NCI-H1436 treated with DMSO at 0.1 percent for 48 hours (cell line): Measurements from ENCODE around the gene GTSE1.
A peak's percentile ranks its signal among the peaks of the same experiment; 100 is the strongest.
"Not testable (repeated sequence)": the region's sequence is repeated elsewhere in the genome, so short reads cannot be mapped to it uniquely, and the experiment has no call there.

Experiments
- DNase-seq: peaks from one replicate; lab custom pipeline; 2025; lab: John Stamatoyannopoulos, UW

The GTSE1 gene

DNA sequence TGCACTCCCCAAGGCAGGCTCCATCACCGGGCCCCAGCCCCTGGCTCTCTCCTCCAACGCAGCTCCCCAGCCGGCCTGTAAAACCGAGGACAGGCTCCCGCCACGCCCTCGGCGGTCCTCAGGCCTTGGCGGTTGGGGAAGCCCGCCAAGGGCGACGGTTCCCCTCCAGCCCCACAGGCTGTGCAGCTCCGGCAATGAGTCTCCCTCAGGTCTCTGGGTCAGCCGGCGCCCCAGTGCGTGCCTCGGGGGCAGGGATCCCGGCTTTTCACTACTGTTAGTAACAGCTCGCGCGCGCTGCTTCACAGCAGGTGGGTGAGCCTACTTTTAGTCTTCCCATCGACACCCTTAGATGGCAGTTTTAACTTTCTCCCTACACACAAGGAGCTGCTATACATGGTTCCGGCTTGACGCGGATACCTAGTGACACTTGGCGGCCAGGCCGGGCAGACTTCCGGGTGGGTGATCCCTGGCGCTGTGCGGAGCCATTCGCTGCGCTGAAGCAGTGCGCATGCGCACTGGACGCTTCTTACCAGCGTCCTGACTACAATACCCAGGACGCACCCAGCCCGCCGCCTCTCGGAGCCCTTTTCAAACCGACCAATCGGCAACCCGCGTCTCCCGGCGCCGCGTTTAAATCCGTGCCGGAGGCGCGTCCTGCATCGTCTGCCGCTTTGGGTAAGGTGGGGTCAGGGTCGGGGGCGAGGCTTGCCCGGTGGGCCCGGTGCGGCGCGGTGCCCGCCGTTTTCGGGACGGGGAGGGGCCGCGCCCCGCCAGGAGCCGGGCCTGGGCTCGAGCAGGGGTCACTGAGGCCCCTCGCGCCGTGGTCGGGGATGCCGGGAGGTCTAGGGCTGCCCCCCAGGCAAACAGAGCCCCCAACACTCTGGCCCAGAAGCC is at the start of gene GTSE1:
GTSE1 (plus strand) TSS at position 614 of the 894 bp plus-strand sequence. CDS start 531 bp downstream, outside the sequence.
- peak; percentile 91 for DNase-seq

DNA sequence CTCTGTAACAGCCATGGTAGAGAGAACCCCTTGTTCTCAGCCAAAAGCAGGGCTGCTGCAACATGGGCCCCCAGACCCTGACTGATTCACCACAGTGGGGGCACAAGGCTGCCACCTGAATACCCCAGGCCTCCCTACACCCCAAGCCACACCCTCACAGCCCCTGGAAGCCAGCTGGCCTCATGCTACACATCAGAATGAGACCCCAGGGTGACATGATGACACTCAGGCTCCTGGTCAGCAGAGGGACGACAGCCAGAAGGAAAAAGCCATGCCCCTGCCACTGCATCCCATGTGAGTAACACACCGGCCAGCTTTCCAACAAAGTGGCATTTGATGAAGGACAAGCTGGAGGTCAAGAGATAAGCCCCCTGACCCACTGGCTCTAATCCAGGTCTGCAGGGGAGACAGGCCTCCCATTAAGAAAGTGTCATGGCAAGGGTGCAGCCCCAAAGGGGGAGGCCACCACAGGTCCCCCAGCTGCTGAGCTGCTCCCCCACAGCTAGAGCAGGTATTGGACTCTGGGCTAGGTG is 49.2 kb upstream of the GTSE1 start:
- DNase-seq: no peak

- peak; percentile 20 for DNase-seq
Observed at GRCh38 chr22:46250035-46250782, 46.5 kb upstream of the GTSE1 start, which contains the start of gene CDPF1. TSS of gene CDPF1 (minus strand) at chr22:46250293. CDS start at chr22:46248284, 2,009 bp downstream.

DNA sequence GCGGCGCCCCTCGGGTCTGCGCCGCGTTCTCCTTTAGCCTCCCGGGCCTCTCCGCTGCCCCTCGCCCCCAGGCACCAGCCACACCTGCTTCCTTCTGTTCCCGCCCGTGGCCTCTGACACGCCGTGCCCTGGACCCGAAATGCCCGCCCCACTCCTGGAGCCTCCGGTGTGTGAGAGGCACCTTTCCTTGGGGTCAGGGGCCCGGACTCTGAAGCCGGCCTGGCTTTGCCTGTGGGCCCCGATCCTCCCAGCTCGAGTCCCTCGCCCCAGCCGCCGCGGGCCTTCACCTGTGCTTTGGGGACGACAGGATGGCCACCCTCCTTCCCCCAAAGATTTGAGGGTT is 45.9 kb upstream of the GTSE1 start:
- no peak for DNase-seq

GRCh38 chr22:46251266-46251665 is 45.4 kb upstream of the GTSE1 start:
- no peak for DNase-seq

GRCh38 chr22:46251816-46252380 is 44.8 kb upstream of the GTSE1 start:
- DNase-seq: no peak

DNA sequence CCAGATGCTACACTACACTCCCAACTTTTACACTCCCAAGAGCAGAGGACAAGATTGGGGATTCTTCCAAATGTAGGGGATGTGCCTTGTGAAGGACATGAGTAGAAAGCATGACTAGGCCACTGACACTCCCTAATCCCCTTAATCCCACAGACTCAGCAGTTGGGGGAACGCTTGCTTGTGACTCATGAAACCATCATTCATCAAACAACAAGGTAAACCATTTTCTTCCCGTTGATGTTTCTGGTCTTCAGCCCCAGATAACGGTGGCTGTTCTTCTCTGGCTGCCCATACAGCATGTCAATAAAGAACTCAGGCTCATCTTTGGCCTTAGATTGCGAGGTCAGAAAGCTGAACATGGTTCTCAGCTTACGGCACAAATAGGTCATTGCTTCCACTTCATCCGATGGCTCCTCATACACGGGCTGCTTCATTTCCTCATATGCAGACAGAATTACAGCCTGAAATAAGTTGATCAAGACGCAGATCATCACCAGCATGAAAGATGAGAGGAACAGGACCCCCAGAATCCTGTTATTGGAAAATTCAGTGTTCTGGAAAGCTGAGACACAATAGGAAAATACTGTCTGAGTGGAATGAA is 40.2 kb upstream of the GTSE1 start:
- DNase-seq: no peak

GRCh38 chr22:46259374-46259773 is 37.3 kb upstream of the GTSE1 start:
- no peak for DNase-seq

DNA sequence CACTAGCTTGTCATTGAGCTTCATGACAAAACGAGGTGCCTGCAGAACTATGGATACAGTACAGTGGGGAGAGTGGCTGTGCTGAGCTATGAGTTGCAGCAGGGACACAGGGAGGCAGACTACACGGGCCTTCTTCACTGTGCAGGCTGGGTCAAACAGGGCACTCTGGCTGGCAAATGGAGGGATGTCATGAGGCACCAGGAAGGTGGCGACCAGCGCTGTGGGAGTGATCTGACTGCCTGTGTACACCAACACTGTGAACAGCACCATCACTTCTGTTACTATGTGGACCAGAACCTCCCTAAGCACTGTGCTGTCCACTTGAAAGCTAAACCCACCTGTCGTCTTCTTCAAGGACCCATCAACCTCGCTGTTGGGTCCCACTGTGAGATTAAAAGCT is 36.6 kb upstream of the GTSE1 start:
- DNase-seq: no peak

DNA sequence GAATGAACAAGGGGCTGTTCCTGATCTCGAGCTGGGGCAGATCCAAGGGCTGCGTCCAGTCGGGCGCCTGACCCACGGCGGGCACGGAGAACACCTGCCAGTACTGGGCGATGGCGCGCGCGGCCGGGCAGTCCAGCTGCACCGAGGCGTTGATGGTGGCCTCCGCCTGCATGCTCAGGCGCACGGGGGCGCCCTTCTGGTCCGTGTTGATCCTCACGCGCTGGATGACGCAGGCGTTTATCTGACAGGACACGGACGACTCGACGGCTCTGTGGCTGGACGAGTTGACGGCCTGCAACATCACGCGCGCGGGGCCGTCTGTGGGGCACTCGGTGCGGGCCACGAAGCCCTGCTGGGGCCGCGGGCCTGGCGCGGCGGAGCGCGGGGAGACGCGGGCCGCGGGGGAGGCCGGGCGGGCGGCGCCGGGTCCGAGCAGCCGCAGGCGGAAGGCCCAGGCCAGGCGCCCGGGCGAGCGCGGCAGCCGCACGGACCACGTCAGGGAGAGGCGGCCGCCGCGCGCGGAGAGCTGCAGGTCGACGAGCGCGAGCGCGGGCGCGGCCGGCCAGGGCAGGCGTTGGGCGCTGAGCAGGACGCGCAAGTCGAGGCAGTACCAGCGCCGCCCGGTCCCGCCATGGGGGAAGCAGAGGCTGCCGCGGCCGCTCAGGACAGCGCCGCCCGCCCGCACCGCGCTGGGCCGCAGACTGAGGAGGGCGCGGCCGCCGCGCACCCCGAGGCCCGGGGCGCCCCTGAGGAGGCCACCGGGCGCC is 34.0 kb upstream of the GTSE1 start:
- DNase-seq: no peak

- DNase-seq: no peak
Observed at GRCh38 chr22:46263216-46263590, 33.5 kb upstream of the GTSE1 start, which contains the start of gene PKDREJ. TSS of gene PKDREJ (minus strand) at chr22:46263343. CDS start at chr22:46263322, 21 bp downstream.

DNA sequence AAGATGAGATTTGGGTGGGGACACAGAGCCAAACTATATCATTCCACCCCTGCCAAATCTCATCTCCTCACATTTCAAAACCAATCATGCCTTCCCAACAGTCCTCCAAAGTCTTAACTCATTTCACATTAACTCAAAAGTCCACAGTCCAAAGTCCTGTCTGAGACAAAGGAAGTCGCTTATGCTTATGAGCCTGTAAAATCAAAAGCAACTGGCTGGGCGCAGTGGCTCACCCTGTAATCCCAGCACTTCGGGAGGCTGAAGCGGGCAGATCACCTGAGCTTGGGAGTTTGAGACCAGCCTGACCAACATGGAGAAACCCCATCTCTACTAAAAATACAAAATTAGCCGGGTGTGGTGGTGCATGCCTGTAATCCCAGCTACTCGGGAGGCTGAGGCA is 32.1 kb upstream of the GTSE1 start:
- DNase-seq: not testable (repeated sequence)

DNA sequence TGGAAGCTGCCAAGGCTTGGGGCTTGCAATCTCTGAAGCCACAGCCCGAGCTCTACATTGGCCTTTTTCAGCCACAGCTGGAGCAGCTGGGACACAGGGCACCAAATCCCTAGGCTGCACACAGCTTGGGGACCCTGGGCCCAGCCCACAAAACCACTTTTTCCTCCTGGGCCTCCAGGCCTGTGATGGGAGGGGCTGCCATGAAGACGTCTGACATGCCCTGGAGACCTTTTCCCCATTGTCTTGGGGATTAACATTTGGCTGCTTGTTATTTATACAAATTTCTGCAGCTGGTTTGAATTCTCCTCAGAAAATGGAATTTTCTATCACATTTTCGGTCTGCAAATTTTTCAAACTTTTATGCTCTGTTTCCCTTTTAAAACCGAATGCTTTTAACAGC is 31.0 kb upstream of the GTSE1 start:
- not testable (repeated sequence) for DNase-seq

DNA sequence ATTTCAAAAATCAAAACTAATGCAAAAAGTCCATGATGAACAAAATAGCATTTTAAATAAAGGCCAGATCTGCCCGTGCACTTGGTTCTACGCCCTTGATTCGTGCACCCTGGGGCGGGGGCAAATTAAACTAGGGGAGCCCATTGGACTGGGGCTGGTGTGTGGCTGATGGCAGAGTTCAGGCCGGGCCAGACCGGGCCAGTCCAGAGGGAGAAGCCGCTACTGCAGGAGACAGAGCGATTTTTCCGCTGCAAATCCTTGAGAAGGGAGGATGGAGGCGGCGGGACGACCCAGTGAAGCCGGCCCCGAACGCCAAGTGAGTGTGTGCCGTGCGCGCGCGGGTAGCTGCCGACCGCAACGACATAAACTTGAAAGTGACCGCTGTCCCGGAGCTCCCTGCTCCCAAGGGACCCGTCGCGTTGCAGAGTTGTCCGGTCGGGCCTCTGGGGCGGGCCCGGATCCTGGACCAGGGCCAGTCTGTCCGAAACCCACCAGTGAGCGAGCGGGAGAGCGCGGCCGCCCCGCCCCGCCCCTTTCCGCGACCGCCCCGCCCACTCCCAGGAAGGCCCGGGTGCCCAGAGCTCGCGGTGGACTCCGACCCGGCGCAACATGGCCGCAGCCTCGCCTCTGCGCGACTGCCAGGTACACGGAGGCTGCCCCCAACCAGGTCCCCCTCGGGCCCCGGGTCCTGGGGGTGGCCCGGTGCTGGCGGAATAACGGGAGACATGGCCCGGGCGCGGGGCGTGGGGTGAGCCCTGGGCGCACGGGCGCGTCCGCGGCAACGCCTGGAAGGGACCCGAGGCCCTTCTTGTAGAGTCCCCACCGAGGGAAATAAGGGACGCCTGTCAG is 29.0 kb upstream of the GTSE1 start, which contains the start of gene TTC38:
TTC38 (plus strand) TSS at position 578 of the 849 bp plus-strand sequence; CDS start at position 610, 32 bp downstream.
- no peak for DNase-seq

DNA sequence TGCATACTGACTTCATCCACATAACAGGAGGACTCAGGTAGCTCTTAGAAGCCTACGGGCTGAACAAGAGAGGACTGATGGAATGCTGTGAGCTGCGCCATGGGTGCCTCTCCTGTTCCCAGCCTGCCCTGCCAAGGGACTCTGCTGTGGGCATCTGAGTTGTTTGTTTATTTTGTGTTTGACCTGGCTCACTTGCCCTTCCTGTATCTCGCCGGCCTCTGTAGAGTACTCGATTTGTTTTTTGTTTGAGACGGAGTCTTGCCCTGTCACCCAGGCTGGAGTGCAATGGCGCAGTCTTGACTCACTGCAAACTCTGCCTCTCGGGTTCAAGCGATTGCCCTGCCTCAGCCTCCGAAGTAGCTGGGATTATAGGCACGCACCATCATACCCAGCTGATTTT is 27.1 kb upstream of the GTSE1 start:
- DNase-seq: no peak

DNA sequence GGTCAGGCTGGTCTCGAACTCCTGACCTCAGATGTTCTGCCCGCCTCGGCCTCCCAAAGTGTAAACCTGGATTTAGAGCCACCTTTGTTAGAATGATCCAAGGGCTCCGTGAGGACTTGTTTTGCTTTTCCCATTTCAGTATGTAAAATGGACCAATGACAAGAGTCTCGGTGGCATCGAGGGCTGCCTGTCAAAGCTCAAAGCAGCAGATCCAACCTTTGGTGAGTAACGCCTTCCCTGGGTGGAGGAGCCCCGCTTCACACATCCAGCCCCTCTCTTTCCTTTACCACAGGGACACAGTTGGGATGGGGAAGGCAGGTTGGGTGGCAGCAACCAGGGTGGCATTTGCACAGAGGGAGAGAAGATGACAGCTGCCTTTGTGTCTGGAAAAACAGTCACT is 24.5 kb upstream of the GTSE1 start:
- no peak for DNase-seq

DNA sequence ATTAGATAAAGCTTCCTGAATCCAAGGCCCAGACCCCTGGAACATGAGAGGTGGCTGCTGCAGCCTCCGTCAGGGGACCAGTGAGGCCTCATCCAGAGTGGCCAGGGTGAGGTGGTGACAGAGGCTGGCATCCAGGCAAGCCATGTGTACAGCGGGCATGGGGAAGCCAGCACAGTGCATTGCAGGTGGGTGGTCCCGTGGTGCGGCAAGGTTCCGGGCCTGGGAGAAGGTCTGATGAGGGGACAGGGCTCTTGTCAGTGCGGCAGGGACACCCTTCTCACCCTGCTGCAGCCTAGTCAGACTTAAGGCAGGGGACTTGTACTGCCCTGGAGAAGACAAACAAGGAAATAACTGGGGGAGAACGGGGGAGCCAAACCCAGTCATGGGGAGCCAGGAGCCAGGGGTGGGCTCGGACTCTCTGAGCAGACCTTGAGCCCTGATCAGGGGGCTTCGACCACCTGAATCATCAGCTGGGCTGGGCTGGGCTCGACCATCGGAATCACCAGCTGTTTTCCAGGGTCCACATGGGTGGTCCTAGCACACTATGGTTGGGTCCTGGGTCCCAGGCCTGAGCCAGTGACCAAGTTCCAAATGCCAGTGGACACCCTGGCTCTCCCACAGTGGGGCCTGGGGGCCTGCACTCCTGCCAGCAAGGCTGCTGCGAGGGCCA is 23.8 kb upstream of the GTSE1 start:
- DNase-seq: no peak

DNA sequence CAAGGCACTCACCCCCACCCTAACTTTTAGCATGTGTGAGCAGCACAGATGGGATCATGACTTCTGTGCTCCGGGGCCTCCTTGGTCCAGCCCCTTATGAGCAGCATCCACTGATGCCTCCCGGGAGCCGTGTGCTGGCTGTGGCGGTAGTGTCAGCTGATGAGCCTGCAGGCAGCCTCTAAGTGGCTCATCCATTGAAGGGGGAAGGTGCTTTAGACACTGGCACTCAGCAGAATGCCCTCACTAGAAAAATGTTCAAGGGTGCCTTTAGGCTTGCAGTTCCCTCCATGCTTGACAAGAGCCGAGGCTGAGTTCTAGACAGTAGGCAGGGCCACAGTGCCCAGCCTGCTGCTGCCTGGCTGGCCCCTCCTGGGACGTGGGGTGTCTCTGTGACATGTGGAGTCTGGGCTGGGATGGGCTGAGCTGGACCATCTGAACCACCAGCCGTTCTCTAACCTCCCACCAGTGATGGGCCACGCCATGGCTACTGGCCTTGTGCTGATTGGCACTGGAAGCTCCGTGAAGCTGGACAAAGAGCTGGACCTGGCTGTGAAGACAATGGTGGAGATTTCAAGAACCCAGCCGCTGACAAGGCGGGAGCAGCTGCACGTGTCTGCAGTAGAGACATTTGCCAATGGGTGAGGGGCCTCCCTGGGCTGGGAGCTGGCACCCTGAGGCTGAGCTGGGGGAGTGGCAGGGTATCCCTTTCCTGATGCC is 23.1 kb upstream of the GTSE1 start:
- no peak for DNase-seq

GRCh38 chr22:46274381-46274780 is 22.3 kb upstream of the GTSE1 start:
- DNase-seq: no peak
